ENCODE measurements around the gene ASPDH.

ASPDH gene

GRCh38 chr19:50513746-50514345, at the start of gene ASPDH:
ASPDH (minus strand) TSS chr19:50513913; CDS start chr19:50513823, 90 bp downstream.
- no peak within 1 kb of the TSS for H3K27ac ChIP-seq (ENCODE audit: low read depth, low read length)
- no peak within 1 kb of the TSS for H3K4me3 ChIP-seq (ENCODE audit: low read depth in 1 of 2, low read length in 2 of 2)
- H3K27me3 ChIP-seq (ENCODE audit: control insufficient read depth in 1 of 2, insufficient read depth in 2 of 2, low read length in 2 of 2), result peaks cover 0 to 12% of the 10 kb centered on the region in 2 donors
- peaks cover 16% of the 10 kb centered on the region for H3K4me1 ChIP-seq (ENCODE audit: insufficient read depth, low read length)
- no peaks in the 10 kb centered on the region for H3K36me3 ChIP-seq (ENCODE audit: insufficient read depth, low read length)
- no peaks in the 10 kb centered on the region for H3K9me3 ChIP-seq (ENCODE audit: low read length)
- no peak within 1 kb of the TSS for H3K9ac ChIP-seq (ENCODE audit: low read length)

- H3K4me1 ChIP-seq (ENCODE audit: insufficient read depth, low read length), result no peaks in the 10 kb centered on the region
- H3K27ac ChIP-seq (ENCODE audit: low read depth, low read length), result no peak overlapping the region
- peaks cover 9 to 47% of the 10 kb centered on the region in 2 donors for H3K27me3 ChIP-seq (ENCODE audit: control insufficient read depth in 1 of 2, insufficient read depth in 2 of 2, low read length in 2 of 2)
Observed at GRCh38 chr19:50562996-50563395, 49.3 kb upstream of the ASPDH start.

DNA sequence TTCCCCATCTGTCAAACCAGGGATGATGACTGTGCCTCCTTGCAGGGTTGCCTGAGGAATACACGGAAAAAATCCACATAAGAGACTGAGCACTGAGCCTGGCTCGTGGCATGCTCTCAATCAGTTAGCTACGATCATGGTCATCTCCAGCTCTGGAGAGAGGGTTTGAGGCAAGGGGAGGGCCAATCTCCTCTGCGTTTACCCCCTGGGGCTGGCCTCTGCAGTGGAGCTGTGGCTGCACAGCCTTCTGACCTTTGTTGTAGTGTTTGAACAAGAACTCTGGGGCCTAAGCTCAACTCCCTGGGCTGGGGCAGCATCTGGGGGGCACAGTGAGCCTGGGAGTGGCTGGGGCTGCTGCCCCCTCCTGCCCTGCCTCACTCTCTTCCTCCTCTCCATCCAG, 48.6 kb upstream of the ASPDH start:
- no peaks in the 10 kb centered on the region for H3K36me3 ChIP-seq (ENCODE audit: insufficient read depth, low read length)
- H3K4me1 ChIP-seq (ENCODE audit: insufficient read depth, low read length), result no peaks in the 10 kb centered on the region
- no peak overlapping the region for H3K27ac ChIP-seq (ENCODE audit: low read depth, low read length)
- peaks cover 9 to 46% of the 10 kb centered on the region in 2 donors for H3K27me3 ChIP-seq (ENCODE audit: control insufficient read depth in 1 of 2, insufficient read depth in 2 of 2, low read length in 2 of 2)
- no peak overlapping the region for H3K4me3 ChIP-seq (ENCODE audit: low read depth in 1 of 2, low read length in 2 of 2)
- H3K9me3 ChIP-seq (ENCODE audit: low read length), result no peaks in the 10 kb centered on the region
- H3K9ac ChIP-seq (ENCODE audit: low read length), result no peak overlapping the region

More at GRCh38 chr19:50562996-50563395, 49.3 kb upstream of the ASPDH start:
- Histone ChIP-seq H3K9ac (ENCODE audit: low read length) (no peak overlapping the region), H3K4me3 (ENCODE audit: low read depth in 1 of 2, low read length in 2 of 2) (no peak overlapping the region), H3K36me3 (ENCODE audit: insufficient read depth, low read length) (no peaks in the 10 kb centered on the region), H3K9me3 (ENCODE audit: low read length) (no peaks in the 10 kb centered on the region)

GRCh38 chr19:50559636-50560035, 45.9 kb upstream of the ASPDH start:
- Histone ChIP-seq H3K4me3 (ENCODE audit: low read depth in 1 of 2, low read length in 2 of 2) (no peak overlapping the region), H3K27me3 (ENCODE audit: control insufficient read depth in 1 of 2, insufficient read depth in 2 of 2, low read length in 2 of 2) (peaks cover 0 to 46% of the 10 kb centered on the region in 2 donors), H3K27ac (ENCODE audit: low read depth, low read length) (no peak overlapping the region), H3K9ac (ENCODE audit: low read length) (no peak overlapping the region), H3K36me3 (ENCODE audit: insufficient read depth, low read length) (no peaks in the 10 kb centered on the region), H3K4me1 (ENCODE audit: insufficient read depth, low read length) (peaks cover 5% of the 10 kb centered on the region), H3K9me3 (ENCODE audit: low read length) (no peaks in the 10 kb centered on the region)

GRCh38 chr19:50558449-50558848, 44.7 kb upstream of the ASPDH start:
- Histone ChIP-seq H3K9me3 (ENCODE audit: low read length) (no peaks in the 10 kb centered on the region), H3K27me3 (ENCODE audit: control insufficient read depth in 1 of 2, insufficient read depth in 2 of 2, low read length in 2 of 2) (peaks cover 0 to 39% of the 10 kb centered on the region in 2 donors), H3K36me3 (ENCODE audit: insufficient read depth, low read length) (no peaks in the 10 kb centered on the region), H3K4me1 (ENCODE audit: insufficient read depth, low read length) (peaks cover 5% of the 10 kb centered on the region), H3K27ac (ENCODE audit: low read depth, low read length) (no peak overlapping the region), H3K9ac (ENCODE audit: low read length) (no peak overlapping the region), H3K4me3 (ENCODE audit: low read depth in 1 of 2, low read length in 2 of 2) (no peak overlapping the region)

DNA sequence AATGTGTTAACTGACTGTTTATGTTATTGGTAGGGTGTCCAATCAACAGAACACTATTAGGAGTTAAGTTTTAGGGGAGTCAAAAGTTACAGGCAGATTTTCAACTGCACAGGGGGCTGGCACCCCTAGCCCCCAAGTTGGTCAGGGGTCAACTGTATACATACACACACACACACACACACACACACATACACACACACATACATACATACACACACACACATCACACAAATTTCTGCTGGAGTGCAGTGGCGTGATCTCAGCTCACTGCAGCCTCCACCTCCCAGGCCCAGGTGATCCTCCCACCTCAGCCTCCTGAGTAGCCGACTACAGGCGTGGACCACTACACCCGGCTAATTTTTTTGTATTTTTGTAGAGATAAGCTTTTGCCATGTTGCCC, 44.3 kb upstream of the ASPDH start:
- Histone ChIP-seq H3K27me3 (ENCODE audit: control insufficient read depth in 1 of 2, insufficient read depth in 2 of 2, low read length in 2 of 2) (peaks cover 0 to 39% of the 10 kb centered on the region in 2 donors), H3K9ac (ENCODE audit: low read length) (no peak overlapping the region), H3K4me3 (ENCODE audit: low read depth in 1 of 2, low read length in 2 of 2) (no peak overlapping the region), H3K27ac (ENCODE audit: low read depth, low read length) (no peak overlapping the region), H3K4me1 (ENCODE audit: insufficient read depth, low read length) (peaks cover 5% of the 10 kb centered on the region), H3K36me3 (ENCODE audit: insufficient read depth, low read length) (no peaks in the 10 kb centered on the region), H3K9me3 (ENCODE audit: low read length) (no peaks in the 10 kb centered on the region)

DNA sequence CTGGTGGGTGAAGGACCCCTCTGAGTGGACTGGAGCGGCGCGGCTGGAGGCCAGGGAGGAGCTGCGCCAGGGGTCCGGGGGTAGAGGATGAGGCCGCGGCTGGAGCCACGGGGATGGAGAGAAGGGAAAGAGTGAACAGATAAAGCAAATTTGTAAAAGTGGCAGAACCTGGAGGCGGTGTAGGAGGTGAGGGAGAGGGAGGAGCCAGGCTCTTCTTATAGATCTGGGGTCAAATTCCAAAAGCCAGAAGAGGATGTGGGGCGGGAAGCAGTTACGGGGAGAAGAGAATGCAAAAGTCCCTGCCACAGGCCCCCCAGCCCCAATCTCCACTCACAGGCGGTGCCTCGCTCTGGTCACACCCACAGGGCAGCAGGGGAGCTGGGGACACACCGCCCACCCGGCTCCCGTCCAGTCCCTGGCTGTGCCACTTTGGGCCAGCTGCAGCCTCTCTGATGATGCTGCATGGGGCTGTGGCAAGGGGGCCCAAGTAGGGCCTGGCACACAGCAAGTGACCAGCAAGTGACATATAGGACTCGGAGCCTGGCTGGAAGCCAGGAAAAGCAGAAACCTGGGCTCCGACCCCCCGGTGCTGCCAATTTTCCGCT, 43.4 kb upstream of the ASPDH start:
- no peaks in the 10 kb centered on the region for H3K9me3 ChIP-seq (ENCODE audit: low read length)
- no peaks in the 10 kb centered on the region for H3K36me3 ChIP-seq (ENCODE audit: insufficient read depth, low read length)
- no peak overlapping the region for H3K27ac ChIP-seq (ENCODE audit: low read depth, low read length)
- peaks cover 5% of the 10 kb centered on the region for H3K4me1 ChIP-seq (ENCODE audit: insufficient read depth, low read length)
- peaks cover 0 to 44% of the 10 kb centered on the region in 2 donors for H3K27me3 ChIP-seq (ENCODE audit: control insufficient read depth in 1 of 2, insufficient read depth in 2 of 2, low read length in 2 of 2)
- no peak overlapping the region for H3K9ac ChIP-seq (ENCODE audit: low read length)
- no peak overlapping the region for H3K4me3 ChIP-seq (ENCODE audit: low read depth in 1 of 2, low read length in 2 of 2)

DNA sequence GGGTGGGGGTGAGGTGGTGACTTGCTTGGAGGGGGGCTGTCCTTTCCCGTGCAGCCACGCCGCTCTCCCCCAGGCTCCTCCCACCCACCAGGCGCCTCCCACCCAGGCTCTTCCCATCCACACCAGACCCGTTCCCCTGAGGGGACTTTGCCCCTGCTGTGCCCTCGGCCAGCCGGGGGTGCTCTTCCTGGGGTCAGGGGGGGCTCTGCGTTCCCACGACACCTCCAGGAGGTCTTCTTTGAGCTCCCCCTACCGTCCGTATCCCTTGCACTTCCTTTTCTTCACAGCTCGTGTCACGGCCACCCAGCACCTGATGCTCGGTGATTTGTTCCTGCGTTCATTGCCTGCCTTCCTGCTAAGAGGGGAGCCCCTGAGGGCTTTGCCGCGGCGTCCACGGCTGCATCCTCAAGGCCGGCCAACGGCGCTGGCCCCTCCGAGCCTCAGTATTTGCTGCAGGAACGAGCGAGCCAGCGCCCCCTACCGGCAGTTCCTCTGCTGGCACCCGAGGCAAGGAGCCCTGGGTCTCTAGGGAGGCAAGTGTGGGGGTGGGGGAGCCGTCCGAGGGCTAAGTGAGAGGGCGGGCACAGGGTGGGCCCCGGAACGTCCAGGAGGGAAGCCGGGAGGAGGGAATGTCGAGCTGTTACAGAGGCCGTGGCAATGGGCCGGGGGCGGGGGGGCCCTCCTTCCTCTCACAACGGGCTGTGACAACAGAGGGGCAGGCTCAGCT, 42.7 kb upstream of the ASPDH start:
- Histone ChIP-seq H3K27me3 (ENCODE audit: control insufficient read depth in 1 of 2, insufficient read depth in 2 of 2, low read length in 2 of 2) (peaks cover 0 to 51% of the 10 kb centered on the region in 2 donors), H3K9ac (ENCODE audit: low read length) (no peak overlapping the region), H3K4me3 (ENCODE audit: low read depth in 1 of 2, low read length in 2 of 2) (peak overlapping the region; percentile 38), H3K4me1 (ENCODE audit: insufficient read depth, low read length) (peaks cover 5% of the 10 kb centered on the region), H3K27ac (ENCODE audit: low read depth, low read length) (no peak overlapping the region), H3K9me3 (ENCODE audit: low read length) (no peaks in the 10 kb centered on the region), H3K36me3 (ENCODE audit: insufficient read depth, low read length) (no peaks in the 10 kb centered on the region)

DNA sequence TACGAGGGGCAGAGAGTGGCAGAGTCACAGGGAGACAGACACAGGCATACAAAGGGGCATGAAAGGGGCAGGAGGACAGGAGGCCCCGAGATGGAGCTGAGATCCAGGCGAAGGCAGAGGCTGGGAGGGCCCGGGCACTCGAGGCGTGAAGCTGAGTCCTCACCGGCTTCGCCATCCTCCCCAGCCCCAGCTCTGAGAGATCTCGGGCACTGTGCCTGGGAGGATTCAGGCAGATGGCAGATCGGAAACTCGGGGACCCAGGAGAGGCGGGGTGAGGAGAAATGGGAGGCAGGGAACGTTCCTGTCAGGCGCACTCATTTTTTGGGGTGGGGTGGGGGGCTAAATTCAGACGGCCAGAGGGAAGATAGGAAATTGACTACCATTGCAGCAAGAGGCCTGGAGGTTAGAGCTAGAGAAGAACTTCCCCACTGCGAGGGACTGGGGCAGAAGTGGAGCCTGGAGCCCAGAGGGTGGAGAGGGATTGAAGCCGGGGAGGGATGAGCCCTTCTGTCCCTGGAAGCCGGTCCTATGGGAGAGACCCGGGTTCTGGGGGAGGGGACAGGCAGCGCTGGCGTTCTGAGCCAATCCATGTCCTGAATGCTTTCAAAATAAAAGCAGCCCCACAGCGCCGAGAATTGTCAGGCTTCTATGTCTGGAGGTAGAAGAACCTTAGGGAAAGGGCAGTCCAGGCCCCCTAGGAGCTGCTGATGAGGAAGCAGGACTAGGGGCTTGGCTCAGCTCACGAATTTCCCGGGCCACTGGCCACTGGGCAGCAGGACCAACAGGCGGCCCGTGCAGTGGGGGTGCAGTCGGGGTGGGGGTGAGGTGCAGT, 42.0 kb upstream of the ASPDH start:
- peaks cover 5% of the 10 kb centered on the region for H3K4me1 ChIP-seq (ENCODE audit: insufficient read depth, low read length)
- H3K36me3 ChIP-seq (ENCODE audit: insufficient read depth, low read length), result no peaks in the 10 kb centered on the region
- no peaks in the 10 kb centered on the region for H3K9me3 ChIP-seq (ENCODE audit: low read length)
- H3K27ac ChIP-seq (ENCODE audit: low read depth, low read length), result no peak overlapping the region
- peaks cover 0 to 58% of the 10 kb centered on the region in 2 donors for H3K27me3 ChIP-seq (ENCODE audit: control insufficient read depth in 1 of 2, insufficient read depth in 2 of 2, low read length in 2 of 2)
- H3K9ac ChIP-seq (ENCODE audit: low read length), result no peak overlapping the region
- H3K4me3 ChIP-seq (ENCODE audit: low read depth in 1 of 2, low read length in 2 of 2), result no peak overlapping the region

DNA sequence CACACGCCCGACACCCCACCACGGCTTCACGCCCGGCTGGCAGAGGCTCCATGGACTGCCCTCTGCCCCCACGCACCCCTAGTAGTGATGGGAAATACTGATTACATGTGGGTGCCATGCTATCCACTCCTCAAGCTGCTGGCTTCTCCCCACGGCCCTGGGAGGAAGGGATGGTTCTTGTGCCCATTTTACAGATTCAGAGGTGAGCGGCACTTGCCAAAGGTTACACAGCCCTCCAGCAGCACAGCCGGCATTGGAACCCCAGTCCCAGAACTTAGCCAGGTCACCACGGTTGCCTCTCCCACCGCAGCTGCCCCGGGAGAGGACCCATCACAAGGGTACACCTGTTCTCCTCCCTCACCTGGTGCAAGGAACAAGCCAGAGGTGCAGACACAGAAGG, 41.3 kb upstream of the ASPDH start:
- H3K4me1 ChIP-seq (ENCODE audit: insufficient read depth, low read length), result peaks cover 5% of the 10 kb centered on the region
- no peak overlapping the region for H3K27ac ChIP-seq (ENCODE audit: low read depth, low read length)
- no peak overlapping the region for H3K9ac ChIP-seq (ENCODE audit: low read length)
- H3K27me3 ChIP-seq (ENCODE audit: control insufficient read depth in 1 of 2, insufficient read depth in 2 of 2, low read length in 2 of 2), result peaks cover 0 to 61% of the 10 kb centered on the region in 2 donors
- H3K4me3 ChIP-seq (ENCODE audit: low read depth in 1 of 2, low read length in 2 of 2), result no peak overlapping the region
- H3K36me3 ChIP-seq (ENCODE audit: insufficient read depth, low read length), result no peaks in the 10 kb centered on the region
- H3K9me3 ChIP-seq (ENCODE audit: low read length), result no peaks in the 10 kb centered on the region

DNA sequence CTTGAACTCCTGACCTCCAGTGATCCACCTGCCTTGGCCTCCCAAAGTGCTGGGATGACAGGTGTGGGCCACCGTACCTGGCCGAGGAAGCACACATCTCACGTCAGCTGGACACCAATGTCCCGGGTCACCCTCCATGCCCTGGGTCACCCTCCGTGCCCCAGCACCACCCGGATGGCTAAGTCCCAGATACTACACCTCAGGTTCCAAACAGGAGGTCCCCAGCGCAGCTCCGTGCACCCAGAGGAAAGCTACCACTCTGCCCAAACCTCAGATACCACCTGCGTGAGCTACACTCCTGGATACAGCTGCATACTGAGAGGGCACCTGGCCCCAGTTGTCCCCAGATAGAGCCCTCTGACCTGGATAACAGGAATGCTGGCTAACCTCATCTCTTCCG, 40.5 kb upstream of the ASPDH start:
- no peaks in the 10 kb centered on the region for H3K9me3 ChIP-seq (ENCODE audit: low read length)
- no peak overlapping the region for H3K9ac ChIP-seq (ENCODE audit: low read length)
- H3K27me3 ChIP-seq (ENCODE audit: control insufficient read depth in 1 of 2, insufficient read depth in 2 of 2, low read length in 2 of 2), result peaks cover 0 to 70% of the 10 kb centered on the region in 2 donors
- peaks cover 5% of the 10 kb centered on the region for H3K4me1 ChIP-seq (ENCODE audit: insufficient read depth, low read length)
- no peak overlapping the region for H3K4me3 ChIP-seq (ENCODE audit: low read depth in 1 of 2, low read length in 2 of 2)
- H3K27ac ChIP-seq (ENCODE audit: low read depth, low read length), result no peak overlapping the region
- H3K36me3 ChIP-seq (ENCODE audit: insufficient read depth, low read length), result no peaks in the 10 kb centered on the region

Measured in muscle layer of colon (tissue), 2 donors.